GM18508 (cell line): ENCODE data around the gene ACTR1A.

ENCODE experiments used
- ATAC-seq: cut with Tn5 transposase; IDR thresholded peaks from one replicate; pipeline ENCODE4 v1.9.1; 2021; ENCODE audit warnings: moderate number of reproducible peaks; ENCODE audit not compliant: insufficient read depth, unreplicated experiment

ACTR1A gene

DNA sequence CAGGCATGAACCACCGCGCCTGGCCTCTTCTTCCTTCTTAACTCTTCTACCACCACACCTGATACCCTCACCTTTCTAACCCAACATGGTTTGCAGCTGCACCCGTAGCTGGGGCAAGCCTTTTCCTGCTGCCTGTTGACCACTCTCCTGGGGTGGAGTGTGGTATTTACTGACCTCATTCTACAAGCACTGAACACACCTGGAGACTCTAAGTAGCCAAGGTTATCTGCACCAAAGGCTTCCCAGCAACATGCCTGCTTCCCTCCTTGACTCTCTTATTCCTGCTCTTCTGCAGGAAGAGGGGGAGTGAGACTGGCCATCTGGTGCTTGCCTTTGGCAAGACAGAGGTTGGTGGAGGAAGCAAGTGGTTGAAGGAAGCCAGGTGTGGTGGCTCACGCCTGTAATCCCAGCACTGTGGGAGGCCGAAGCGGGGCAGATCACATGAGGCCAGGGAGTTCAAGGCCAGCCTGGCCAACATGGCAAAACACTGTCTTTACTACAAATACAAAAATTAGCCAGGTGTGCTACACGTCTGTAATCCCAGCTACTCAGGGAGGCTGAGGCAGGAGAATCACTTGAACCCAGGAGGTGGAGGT, 10.1 kb downstream of the ACTR1A start:
- ATAC-seq = no peak

DNA sequence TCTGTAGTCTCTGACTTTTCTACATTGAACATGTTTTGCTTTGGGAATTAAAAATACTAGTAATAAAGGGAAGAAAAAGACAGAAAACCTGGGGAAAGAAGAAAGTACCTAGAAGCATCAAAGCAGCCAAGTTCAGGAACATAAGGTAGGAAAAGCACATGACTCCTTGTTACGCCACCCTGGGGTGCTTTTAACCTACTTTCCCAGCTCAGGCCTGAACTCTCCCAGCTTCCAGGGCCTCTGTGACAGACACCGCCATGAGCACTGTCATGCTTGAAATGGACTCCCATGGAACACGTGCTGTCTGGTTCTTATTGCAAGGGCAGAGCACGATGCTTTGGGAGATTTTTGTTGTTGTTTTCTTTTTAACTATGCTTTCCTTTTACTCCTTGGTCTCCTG, 11.4 kb downstream of the ACTR1A start:
- no peak for ATAC-seq

DNA sequence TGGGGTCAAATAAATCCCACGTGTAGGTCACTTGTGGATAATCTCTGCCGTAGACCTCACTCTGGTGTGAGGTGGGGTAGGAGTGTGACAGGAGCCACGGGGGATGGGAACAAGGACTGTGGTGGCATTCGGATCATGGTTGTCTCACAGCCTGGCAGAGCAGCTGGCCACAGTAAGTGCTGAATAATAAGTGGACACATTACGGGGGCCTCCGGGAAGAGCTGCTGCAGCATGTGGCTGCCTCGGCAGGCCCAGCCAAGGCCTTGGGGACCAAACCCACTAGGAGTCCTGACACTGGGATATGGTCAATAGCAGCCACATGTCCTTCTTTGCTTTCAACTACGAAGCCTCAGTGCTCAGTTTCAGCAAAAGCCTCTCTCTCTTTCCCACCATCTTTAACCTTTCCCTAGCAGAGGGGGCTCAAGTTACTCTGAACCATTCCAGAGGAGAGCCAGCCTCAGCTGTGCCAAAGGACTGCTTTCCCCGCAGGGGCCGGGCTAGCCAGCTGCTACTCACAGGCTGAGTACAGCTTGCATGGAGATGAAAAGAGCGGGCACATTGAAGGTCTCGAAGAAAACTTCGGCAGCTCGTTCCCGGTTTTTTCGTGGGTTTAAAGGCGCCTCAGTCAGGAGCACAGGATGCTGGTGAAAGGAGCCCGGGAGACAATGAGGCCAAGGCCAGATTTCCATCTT, 17.3 kb downstream of the ACTR1A start:
- no peak for ATAC-seq

GRCh38 chr10:102484021-102484420, 18.5 kb downstream of the ACTR1A start:
- no peak for ATAC-seq

- no peak for ATAC-seq
These were observed 22.1 kb downstream of the ACTR1A start for GRCh38 chr10:102480396-102480795.

DNA sequence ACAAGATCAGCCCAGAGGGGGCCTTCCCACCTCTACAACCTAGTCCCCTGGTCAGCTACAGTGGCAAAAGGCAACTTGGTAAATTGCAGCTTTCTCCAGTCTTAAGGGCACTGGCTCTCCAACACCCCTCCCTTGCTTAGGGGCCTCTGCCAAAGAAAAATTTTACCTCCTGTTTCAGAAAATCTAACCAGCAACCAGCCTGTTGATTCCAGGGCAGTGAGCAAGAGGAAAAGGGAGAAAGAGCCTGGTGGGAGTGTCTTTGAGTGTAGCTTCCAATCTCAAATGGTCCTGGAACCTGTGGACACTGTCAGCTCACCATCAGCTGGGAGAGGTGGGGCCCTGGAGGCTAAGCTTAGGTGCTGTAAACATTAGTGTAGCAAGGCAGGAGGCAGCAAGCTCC, 22.9 kb downstream of the ACTR1A start:
- no peak for ATAC-seq

DNA sequence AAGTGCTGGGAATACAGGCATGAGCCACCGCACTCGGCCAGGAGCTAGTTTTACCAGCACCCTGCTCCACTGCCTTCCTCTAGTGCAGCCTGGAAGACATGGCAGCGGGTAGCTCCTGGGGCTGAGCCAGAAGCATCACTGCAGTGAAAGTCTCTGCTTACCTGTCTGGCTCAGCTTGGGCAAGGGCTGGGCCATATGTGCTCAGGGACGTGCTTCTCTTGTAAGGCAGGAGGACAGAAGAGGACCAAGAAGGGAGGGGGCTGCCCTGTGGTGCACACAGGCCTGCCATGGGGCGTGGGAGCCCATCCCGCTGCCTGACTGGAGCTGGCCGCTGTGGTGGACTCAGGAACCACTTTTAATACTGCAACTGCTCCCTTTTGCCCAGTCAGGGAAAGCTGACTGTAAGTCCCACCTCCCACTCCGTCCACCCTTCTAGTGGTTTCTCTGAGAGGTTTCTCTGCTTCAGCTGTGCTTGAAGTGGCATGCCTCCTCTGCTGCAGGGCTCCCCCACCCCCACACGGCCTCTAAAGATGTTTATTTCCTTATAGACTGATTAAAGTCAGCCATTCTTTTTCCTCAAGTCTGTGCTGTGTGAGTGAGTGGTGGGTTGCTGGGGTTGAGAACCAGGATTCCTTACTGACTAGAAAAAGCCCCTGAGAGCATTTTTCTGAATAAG, 25.9 kb downstream of the ACTR1A start:
- no peak for ATAC-seq

DNA sequence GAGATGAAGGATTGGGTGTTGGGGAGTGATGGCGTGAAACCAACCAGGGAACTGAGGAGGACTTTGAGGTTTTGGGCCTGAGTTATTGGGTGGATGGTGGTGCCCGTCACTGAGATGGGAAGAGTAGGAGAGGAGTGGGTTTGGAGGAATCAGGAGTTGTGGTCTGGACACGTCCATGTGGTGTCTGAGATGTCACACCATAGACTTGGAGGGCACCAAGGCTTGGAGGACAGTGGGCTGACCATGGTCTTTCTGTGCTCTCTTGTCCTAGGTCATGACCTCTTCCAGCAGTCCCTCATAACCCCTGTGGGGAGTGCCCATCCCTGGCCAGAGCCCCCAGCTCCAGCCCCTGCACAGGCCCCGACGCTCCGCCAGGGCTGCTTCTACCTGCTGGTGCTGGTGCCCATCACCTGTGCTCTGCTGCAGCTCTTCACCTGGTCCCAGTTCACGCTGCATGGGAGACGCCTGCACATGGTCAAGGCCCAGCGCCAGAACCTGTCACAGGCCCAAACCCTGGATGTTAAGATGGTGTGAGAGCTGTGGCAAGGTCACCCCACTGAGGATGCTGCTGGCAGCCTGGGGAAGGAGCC, 27.0 kb downstream of the ACTR1A start:
- ATAC-seq = no peak

DNA sequence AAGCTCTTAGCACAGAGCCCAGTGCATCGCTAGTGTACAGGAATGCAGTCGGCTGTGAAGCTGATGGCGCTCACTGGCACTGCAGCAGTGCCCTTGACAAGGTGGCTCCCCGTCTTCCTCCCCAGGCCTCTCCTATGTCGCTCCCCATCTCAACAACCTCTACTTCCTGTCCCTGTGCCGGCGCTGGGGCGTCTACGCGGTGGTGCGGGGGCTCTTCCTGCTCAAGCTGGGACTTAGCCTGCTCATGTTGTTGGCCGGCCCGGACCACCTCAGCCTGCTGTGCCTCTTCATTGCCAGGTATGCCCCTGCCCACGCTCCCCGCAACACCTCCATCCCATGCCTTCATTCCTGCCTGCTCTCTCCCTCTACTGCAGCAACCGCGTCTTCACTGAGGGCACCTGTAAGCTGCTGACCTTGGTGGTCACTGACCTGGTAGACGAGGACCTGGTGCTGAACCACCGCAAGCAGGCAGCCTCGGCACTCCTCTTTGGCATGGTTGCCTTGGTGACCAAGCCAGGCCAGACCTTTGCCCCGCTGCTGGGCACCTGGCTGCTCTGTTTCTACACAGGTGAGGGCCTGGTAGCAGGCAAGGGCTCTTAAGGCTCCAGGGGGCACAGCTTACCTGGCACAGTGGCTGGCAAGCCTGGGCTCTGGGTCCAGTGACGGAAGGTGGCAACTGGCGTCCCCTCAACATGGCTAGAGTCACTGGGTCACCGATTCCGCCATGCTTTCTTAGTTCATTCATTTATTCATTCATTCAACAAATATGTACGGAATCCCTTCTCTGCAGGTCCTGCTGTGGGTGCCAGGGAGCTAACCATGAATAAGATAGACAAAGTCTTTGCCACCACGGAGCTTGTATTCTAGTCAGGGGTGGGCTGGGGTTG, 28.8 kb downstream of the ACTR1A start:
- no peak for ATAC-seq

DNA sequence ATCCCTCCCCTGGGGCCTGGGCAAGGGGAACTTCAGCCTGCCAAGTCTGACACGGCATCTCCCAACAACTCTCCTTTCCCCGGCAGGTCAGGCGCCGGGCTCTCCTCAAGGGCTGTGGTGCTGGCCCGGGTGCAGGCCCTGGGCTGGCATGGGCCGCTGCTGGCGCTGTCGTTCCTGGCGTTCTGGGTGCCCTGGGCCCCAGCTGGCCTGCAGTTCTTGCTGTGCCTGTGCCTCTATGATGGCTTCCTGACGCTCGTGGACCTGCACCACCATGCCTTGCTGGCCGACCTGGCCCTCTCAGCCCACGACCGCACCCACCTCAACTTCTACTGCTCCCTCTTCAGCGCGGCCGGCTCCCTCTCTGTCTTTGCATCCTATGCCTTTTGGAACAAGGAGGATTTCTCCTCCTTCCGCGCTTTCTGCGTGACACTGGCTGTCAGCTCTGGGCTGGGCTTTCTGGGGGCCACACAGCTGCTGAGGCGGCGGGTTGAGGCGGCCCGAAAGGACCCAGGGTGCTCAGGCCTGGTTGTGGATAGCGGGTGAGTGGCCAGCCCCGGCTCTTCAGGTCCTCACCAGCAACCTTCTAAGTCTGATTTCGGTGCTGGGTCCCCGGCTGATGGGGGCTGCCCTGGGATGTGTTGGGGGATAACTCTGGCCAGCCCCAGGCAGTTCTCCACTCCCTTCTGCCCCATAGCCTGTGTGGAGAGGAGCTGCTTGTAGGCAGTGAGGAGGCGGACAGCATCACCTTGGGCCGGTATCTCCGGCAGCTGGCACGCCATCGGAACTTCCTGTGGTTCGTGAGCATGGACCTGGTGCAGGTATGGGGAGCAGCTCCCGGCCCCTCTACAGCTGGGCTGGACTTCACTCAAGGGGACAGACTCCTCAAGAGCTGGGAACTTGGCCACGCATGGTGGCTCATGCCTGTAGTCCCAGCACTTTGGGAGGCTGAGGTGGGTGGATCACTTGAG, 31.6 kb downstream of the ACTR1A start:
- no peak for ATAC-seq

GRCh38 chr10:102468683-102469082, 33.8 kb downstream of the ACTR1A start:
- ATAC-seq = no peak

DNA sequence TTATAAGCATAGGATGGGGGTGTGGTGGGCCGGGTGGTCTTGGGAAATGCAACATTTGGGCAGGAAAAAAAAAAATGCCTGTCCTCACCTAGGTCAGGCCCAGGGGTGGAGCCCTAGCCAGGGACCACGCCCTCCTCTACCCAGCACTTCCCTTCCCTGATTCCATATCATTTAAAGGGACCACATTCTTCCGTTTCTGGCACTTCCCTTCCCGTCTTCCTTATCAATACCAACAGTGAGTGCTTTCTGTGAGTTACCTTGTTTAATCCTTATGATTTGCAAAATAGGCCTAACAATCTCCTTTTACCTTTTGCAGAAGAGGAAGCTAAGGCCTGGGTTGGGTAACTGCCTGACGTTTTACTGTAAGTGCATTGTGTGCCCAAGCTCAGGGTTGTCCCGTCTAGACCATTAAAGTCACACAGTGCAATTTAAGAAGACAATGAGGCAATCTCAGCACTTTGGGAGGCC, 34.5 kb downstream of the ACTR1A start:
- no peak for ATAC-seq

DNA sequence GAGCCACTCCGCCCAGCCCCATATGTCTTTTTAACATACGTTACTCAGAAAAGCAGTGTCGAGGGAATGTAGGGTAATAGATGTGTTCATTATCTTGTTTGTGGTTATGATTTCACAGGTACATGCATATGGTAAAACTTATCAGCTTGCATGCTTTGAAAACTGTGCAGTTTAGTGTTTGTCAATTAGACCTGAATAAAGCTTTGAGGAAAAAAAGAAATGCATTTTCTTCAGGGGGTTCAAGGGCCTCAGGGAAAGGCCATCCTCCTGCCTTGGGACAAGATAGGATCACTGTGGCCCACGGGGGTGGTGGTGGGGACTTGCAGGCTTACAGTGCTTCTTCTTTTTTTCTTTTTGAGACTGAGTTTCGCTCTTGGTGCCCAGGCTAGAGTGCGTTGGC, 35.2 kb downstream of the ACTR1A start:
- no peak for ATAC-seq

DNA sequence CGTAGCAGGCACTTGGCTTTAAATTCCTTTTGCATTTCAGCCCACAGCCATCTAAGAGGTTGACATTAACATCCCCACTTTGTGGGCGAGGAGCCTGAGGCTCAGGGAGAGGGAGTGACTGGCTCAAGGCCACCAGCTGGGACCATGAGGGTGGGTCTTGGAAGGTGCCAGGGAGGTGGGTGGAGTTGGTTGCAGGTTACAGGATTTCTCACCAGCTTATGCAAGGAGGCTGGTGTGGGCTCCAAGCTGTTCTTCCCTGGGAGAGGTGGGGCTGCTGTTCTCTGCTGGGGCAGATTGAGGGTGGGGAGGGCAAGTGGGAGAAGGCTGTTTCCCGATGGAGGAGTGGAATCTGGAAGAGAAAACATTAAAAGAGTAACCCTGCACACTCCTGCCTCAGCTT, 37.0 kb downstream of the ACTR1A start:
- no peak for ATAC-seq

DNA sequence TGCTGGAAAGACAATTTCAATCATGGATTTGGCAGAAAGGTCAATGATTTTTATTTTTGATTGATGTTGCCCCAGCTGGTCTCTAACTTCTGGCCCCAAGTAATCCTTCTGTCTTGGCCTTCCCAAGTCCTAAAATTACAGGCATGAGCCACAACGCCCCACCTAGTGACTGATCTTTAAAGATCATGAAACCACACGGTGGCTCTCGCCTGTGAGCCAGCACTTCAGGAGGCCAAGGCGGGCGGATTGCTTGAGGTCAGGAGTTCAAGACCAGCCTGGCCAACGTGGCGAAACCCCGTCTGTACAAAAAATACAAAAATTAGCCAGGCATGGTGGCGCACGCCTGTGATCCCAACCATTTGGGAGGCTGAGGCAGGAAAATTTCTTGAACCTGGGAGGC, 38.5 kb downstream of the ACTR1A start:
- ATAC-seq = no peak

GRCh38 chr10:102462512-102463054, 39.9 kb downstream of the ACTR1A start:
- ATAC-seq = no peak

DNA sequence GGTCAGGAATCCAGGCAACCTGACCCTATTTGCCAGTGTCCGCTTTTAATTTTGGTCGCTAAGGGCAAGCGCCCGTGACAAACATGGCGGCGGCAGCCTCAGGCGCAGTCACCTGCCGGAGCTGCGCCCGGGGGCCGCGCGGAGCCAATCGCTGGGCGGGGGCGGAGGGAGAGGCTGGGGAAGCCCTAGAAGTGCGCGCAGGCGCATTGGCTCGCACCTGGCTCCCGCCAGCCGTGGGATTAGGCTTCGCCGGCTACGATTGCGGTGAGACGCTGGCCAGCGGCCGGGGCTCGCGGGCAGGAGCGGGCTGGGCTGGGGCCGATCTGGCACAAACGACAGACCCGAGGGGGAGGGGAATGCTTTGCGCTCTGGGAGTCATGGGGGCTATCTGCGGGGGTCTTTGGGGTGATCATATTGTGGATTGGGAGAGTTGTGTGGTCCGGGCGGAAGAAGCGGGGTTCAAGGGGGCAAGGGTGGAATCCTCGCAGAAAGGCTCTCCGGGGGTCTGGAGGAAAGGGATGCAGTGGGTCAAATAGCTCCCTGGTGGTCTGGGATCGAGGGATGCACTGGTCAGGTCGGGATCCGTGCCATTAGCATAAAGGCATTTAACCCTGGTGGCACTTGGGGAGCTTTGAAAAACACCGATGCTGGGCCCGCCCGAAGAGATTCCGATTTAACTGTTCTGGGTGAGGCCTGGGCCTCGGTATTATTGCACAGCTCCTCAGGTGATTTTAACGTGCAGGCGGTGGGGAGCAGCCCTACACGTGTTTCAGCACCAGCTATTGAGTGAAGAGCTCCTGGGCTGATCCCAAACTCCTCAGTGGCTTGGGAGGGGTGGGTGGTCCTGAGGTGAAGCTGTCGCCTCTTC, 41.1 kb downstream of the ACTR1A start:
- no peak for ATAC-seq

DNA sequence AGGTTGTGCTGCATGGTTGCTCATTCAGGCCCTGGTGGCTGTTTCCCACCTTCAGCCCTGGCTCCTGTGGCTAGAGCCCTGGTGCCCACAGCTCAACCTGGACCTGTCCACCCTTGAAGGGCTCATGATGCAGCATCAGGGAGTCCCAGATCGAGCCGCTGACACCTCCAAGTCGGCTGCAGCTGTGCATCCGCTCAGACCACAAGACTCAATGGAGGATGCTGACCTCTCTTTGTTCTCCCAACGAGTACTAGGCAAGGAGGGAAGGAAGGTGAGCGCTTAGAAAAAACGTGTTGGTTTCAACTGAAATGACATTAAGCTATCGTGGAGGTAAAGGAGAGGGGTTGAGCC, 41.7 kb downstream of the ACTR1A start:
- ATAC-seq = no peak
